ENCODE data around the gene CTXND2.

DNA sequence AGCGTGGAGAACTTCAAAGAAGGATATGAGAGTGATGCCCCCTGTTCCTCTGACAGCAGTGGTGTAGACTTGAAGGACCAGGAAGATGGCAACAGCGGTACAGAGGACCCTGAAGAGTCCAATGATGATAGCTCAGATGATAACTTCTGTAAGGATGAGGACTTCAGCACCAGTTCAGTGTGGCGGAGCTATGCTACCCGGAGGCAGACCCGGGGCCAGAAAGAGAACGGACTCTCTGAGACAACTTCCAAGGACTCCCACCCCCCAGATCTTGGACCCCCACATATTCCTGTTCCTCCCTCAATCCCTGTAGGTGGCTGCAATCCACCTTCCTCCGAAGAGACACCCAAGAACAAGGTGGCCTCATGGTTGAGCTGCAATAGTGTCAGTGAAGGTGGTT lies 73.7 kb downstream of the CTXND2 start:
- no peak for TF ChIP-seq EZH2phosphoT487 (conservative IDR thresholded peaks at IDR 0.05; ENCODE audit: low read length)
- TF ChIP-seq, protein P1, sequence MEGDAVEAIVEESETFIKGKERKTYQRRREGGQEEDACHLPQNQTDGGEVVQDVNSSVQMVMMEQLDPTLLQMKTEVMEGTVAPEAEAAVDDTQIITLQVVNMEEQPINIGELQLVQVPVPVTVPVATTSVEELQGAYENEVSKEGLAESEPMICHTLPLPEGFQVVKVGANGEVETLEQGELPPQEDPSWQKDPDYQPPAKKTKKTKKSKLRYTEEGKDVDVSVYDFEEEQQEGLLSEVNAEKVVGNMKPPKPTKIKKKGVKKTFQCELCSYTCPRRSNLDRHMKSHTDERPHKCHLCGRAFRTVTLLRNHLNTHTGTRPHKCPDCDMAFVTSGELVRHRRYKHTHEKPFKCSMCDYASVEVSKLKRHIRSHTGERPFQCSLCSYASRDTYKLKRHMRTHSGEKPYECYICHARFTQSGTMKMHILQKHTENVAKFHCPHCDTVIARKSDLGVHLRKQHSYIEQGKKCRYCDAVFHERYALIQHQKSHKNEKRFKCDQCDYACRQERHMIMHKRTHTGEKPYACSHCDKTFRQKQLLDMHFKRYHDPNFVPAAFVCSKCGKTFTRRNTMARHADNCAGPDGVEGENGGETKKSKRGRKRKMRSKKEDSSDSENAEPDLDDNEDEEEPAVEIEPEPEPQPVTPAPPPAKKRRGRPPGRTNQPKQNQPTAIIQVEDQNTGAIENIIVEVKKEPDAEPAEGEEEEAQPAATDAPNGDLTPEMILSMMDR (IDR thresholded peaks at IDR 0.05; ENCODE audit: insufficient read depth, low read length, poor library complexity, severe bottlenecking), result no peak

Measured in SU-DHL-6 (cell line).